ENCODE results near the gene ZNF841. TPM values are rescaled to one million over a fixed set of nuclear protein-coding genes. Genes with fewer than 3 reads are reported as not detected.

Gene ZNF841
- total RNA-seq, 2 donors from 2014 or later: 16.3 to 80.4 TPM

GRCh38 chr19:52139252-52140031 lies 43.9 kb upstream of the ZNF841 start, which contains the start of gene ZNF616:
TSS of gene ZNF616 (minus strand) at chr19:52139938. CDS start at chr19:52130512, 9,426 bp downstream.
- Histone ChIP-seq H3K4me1 (peaks cover 21% of the 10 kb centered on the region), H3K9me3 (no peaks in the 10 kb centered on the region), H3K4me3 (peak within 1 kb of the TSS; percentile 46 to 82), H3K27me3 (no peaks in the 10 kb centered on the region), H3K27ac (peak within 1 kb of the TSS; percentile 90 to 95 (median 94)), H3K36me3 (replicated peaks in 1 of 2; ENCODE audit: insufficient read depth in 1 of 2, low read depth in 2 of 2) (no peaks in the 10 kb centered on the region)
- peak; percentile 97 to 99 (median 98) for DNase-seq
- intact Hi-C loops (cut with DNase I): loop anchor here (5.0 kb wide), 1 partner anchor 98 kb away; no protein-coding TSS in a partner anchor
- 0 to 1% methylated on average over 40 to 49 of the region's 49 CpGs for WGBS, 2 donors
- TF ChIP-seq CTCF (IDR thresholded peaks at IDR 0.05) (peak; percentile 57 to 93 (median 81)), POLR2A (IDR thresholded peaks at IDR 0.05) (peak; percentile 30 to 86 (median 84))
- peak; percentile 98 for ATAC-seq

DNA sequence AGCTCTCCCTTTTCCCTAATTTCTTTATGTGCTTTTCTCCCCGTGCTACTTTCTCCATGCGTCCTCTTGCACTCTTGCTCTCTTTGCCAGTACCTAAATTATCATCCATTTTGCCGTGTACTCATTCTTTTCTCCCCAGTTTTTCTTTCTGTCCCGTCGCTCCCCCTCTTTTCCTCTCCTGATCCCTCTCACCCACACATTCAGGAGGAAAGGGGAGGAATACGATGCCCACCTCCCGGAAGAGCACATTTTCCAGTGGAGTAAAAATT lies 43.4 kb upstream of the ZNF841 start:
- H3K4me3 ChIP-seq: peak overlapping the region; percentile 46 to 82
- no peak for TF ChIP-seq CTCF (IDR thresholded peaks at IDR 0.05)
- TF ChIP-seq POLR2A (IDR thresholded peaks at IDR 0.05): no peak
- no peaks in the 10 kb centered on the region for H3K27me3 ChIP-seq
- intact Hi-C loops (cut with DNase I): loop anchor here (5.0 kb wide), 1 partner anchor 98 kb away; no protein-coding TSS in a partner anchor
- no peak for DNase-seq
- H3K27ac ChIP-seq: peak overlapping the region; percentile 90 to 95 (median 94)
- no peak for ATAC-seq
- WGBS, 2 donors: 1 to 3% methylated on average over 7 of the region's 7 CpGs
- no peaks in the 10 kb centered on the region for H3K9me3 ChIP-seq
- peaks cover 21% of the 10 kb centered on the region for H3K4me1 ChIP-seq
- no peaks in the 10 kb centered on the region for H3K36me3 ChIP-seq (replicated peaks in 1 of 2; ENCODE audit: insufficient read depth in 1 of 2, low read depth in 2 of 2)

DNA sequence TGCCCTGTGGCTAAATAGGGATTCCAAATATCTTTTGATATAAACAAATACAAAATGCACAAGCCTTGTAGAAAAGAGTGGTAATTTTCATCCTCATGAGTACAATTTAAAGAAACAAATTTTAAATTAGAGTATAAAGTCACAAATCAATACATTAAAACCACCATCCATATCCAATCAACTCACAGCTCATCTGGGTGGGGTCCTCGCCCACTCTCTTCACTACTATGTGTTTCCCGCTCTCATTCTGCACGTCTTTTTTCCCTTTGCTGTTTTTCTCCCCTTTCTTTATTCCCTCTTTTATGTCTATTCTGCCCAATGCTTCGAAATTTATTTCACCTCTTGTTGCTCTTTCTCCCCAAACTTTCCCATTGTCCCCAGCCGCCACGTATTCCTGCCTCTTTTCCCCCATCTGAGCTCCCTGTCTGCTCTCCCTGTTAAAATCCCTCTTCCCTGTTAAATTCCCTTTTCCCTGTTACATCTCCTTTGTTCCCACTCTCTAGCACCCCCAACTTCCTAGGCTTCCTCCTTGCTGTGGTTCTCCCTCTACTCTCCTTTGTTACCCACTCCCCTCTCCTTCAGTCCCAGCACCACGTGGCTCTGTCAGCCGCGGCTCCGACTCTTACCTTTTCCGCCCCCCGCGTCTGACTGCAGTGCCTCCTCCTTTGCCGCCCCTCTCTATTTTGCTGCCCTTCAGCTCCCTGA lies 42.9 kb upstream of the ZNF841 start:
- Histone ChIP-seq H3K9me3 (no peaks in the 10 kb centered on the region), H3K4me1 (peaks cover 21% of the 10 kb centered on the region), H3K4me3 (peak overlapping the region; percentile 46 to 82), H3K36me3 (replicated peaks in 1 of 2; ENCODE audit: insufficient read depth in 1 of 2, low read depth in 2 of 2) (no peaks in the 10 kb centered on the region), H3K27ac (peak overlapping the region in 3 of 4 donors; percentile 90 to 94 (median 94)), H3K27me3 (no peaks in the 10 kb centered on the region)
- ATAC-seq: no peak
- peak; percentile 12 to 48 (median 22) for DNase-seq
- TF ChIP-seq POLR2A (IDR thresholded peaks at IDR 0.05): no peak
- TF ChIP-seq CTCF (IDR thresholded peaks at IDR 0.05): no peak
- intact Hi-C loops (cut with DNase I): loop anchor here (5.0 kb wide), 1 partner anchor 99 kb away; no protein-coding TSS in a partner anchor
- WGBS, 2 donors: 7 to 8% methylated on average over 14 of the region's 14 CpGs

DNA sequence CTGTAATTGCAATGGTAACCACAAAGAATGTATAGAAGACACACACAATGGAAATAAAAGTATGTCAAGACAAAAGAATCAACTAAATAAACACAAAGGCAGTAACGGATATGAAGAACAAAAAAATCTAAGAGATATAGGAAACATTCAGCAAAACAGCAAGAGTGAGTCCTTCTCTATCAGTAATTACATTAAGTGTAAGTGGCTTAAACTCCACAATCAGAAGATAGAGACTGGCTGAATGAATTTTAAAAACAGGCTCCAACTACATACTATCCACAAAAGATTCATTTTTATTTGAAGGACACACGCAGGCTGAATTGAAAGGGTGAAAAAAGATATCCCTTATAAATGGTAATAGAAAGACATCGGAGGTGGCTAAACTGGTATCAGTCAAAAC lies 24.7 kb upstream of the ZNF841 start:
- H3K36me3 ChIP-seq (replicated peaks in 1 of 2; ENCODE audit: insufficient read depth in 1 of 2, low read depth in 2 of 2): peaks cover 57 to 65% of the 10 kb centered on the region in 2 donors
- intact Hi-C loops (cut with DNase I): no loop called here
- H3K27ac ChIP-seq: no peak overlapping the region
- peaks cover 0 to 84% (median 20%) of the 10 kb centered on the region in 3 donors for H3K9me3 ChIP-seq
- TF ChIP-seq CTCF (IDR thresholded peaks at IDR 0.05) (no peak), POLR2A (IDR thresholded peaks at IDR 0.05) (no peak)
- peaks cover 0 to 4% of the 10 kb centered on the region in 2 donors for H3K27me3 ChIP-seq
- H3K4me1 ChIP-seq: no peaks in the 10 kb centered on the region
- no peak for DNase-seq
- no peak overlapping the region for H3K4me3 ChIP-seq
- ATAC-seq: no peak
- 94 to 98% methylated on average over 3 of the region's 3 CpGs for WGBS, 2 donors

Data from body of pancreas (tissue), 4 donors.